H1 (cell line): ENCODE measurements around the gene PDGFA. TPM values are rescaled to one million over a fixed set of nuclear protein-coding genes. Genes with fewer than 3 reads are reported as not detected.

Experiments
- CTCF ChIA-PET: fragments of 300-600 bp; sonication (Branson Sonifier 250); formaldehyde crosslinking; loops from one replicate; lab custom pipeline; 2021; ENCODE audit not compliant: partially characterized antibody; lab: Charles Lee
- POLR2A ChIA-PET: fragments of 300-600 bp; sonication (Branson Sonifier 250); formaldehyde crosslinking; loops from one replicate; lab custom pipeline; 2021; ENCODE audit warnings: inconsistent platforms; ENCODE audit not compliant: partially characterized antibody; lab: Charles Lee
- DNase-seq, 2 experiments: peaks; one replicate each; pipeline versions ENCODE4 v3.0.0 to v3.0.0-alpha.2; 2010 to 2022; ENCODE audit warnings: low spot score in 2 of 2, low read depth in 1 of 2, mixed read lengths in 1 of 2
- FAIRE-seq: peaks from 2 replicates; lab custom pipeline; 2011; peaks lifted over from hg19 to GRCh38; lab: Jason Lieb, UNC
- H2AFZ ChIP-seq: 2 replicates; pipeline ENCODE4 v1.8.1; 2012; ENCODE audit warnings: low read length, inconsistent platforms
- H2AK5ac ChIP-seq: 2 replicates; pipeline ENCODE4 v1.6.1; 2013; ENCODE audit warnings: low read depth, low read length
- H2BK120ac ChIP-seq: replicated peaks from 2 replicates; pipeline ENCODE3; 2013; ENCODE audit warnings: low read depth, low read length, inconsistent platforms
- H2BK12ac ChIP-seq: 2 replicates; pipeline ENCODE4 v1.6.1; 2013; ENCODE audit warnings: low read depth, low read length
- H2BK15ac ChIP-seq: 2 replicates; pipeline ENCODE4 v1.6.1; 2013; ENCODE audit warnings: low read length
- H2BK20ac ChIP-seq: 2 replicates; pipeline ENCODE4 v1.6.1; 2013; ENCODE audit warnings: low read length
- H2BK5ac ChIP-seq: 2 replicates; pipeline ENCODE4 v1.6.1; 2013; ENCODE audit warnings: low read depth, low read length
- H3K14ac ChIP-seq: 2 replicates; pipeline ENCODE4 v1.6.1; 2013; ENCODE audit warnings: inconsistent platforms; ENCODE audit not compliant: insufficient read length
- H3K18ac ChIP-seq: 2 replicates; pipeline ENCODE4 v1.6.1; 2013; ENCODE audit warnings: low read length; ENCODE audit errors: extremely low read depth
- H3K23ac ChIP-seq: 2 replicates; pipeline ENCODE4 v1.6.1; 2013; ENCODE audit warnings: inconsistent platforms; ENCODE audit not compliant: insufficient read length
- H3K23me2 ChIP-seq: 2 replicates; pipeline ENCODE4 v1.6.1; 2013; ENCODE audit warnings: low read depth, low read length
- H3K27ac ChIP-seq: 2 replicates; pipeline ENCODE4 v1.6.1; 2011; ENCODE audit warnings: low read depth, low read length, inconsistent platforms
- H3K27me3 ChIP-seq, 4 experiments: replicated peaks in 1 of 4; 1 replicate in 1 of 4; 2 replicates in 3 of 4; pipeline versions ENCODE4 v1.6.1 to v1.8.1; 2011 to 2013; ENCODE audit warnings: low read length in 3 of 4, mild to moderate bottlenecking in 3 of 4, inconsistent platforms in 2 of 4, mixed read lengths in 2 of 4, moderate library complexity in 1 of 4; ENCODE audit not compliant: control insufficient read depth in 3 of 4, insufficient read depth in 3 of 4; ENCODE audit errors: extremely low read depth in 1 of 4
- H3K36me3 ChIP-seq, 4 experiments: 2 replicates each; pipeline versions ENCODE4 v1.6.1 to v1.8.1; 2011 to 2013; ENCODE audit warnings: mild to moderate bottlenecking in 4 of 4, low read length in 3 of 4, moderate library complexity in 2 of 4, control low read depth in 1 of 4, inconsistent platforms in 1 of 4; ENCODE audit not compliant: insufficient read depth in 4 of 4, control insufficient read depth in 2 of 4
- H3K4ac ChIP-seq: replicated peaks from 2 replicates; pipeline ENCODE3; 2013; ENCODE audit warnings: low read length, low read depth, mixed read lengths, inconsistent platforms; ENCODE audit not compliant: insufficient read length
- H3K4me1 ChIP-seq, 4 experiments: replicated peaks in 1 of 4; 1 replicate in 1 of 4; 2 replicates in 3 of 4; pipeline versions ENCODE4 v1.6.1 to v1.8.1; 2011 to 2013; ENCODE audit warnings: low read length in 3 of 4, inconsistent platforms in 2 of 4, mixed read lengths in 1 of 4; ENCODE audit not compliant: insufficient read depth in 4 of 4, control insufficient read depth in 3 of 4
- H3K4me2 ChIP-seq, 2 experiments: 2 replicates each; pipeline versions ENCODE4 v1.6.1 to v1.8.1; 2011 to 2013; ENCODE audit warnings: low read depth in 2 of 2, low read length in 2 of 2, control low read depth in 1 of 2, inconsistent platforms in 1 of 2, mild to moderate bottlenecking in 1 of 2; ENCODE audit not compliant: insufficient read depth in 1 of 2
- H3K4me3 ChIP-seq, 4 experiments: fragments of 200-600, 300-600 bp in 1 of 4; sonication (generic), shearing (Covaris generic), sonication (Bioruptor Twin) in 1 of 4; 2 replicates each; pipeline versions ENCODE4 v1.5.1 to v1.8.1; 2011 to 2016; ENCODE audit warnings: low read length in 4 of 4, low read depth in 3 of 4, control low read depth in 2 of 4, inconsistent platforms in 2 of 4, mild to moderate bottlenecking in 2 of 4, mixed read lengths in 1 of 4, moderate library complexity in 1 of 4; ENCODE audit not compliant: insufficient read depth in 2 of 4; ENCODE audit errors: extremely low read depth in 1 of 4
- H3K56ac ChIP-seq: replicated peaks from 2 replicates; pipeline ENCODE3; 2013; ENCODE audit warnings: low read depth, mild to moderate bottlenecking, mixed read lengths, low read length, inconsistent platforms; ENCODE audit not compliant: insufficient read length
- H3K79me1 ChIP-seq: 2 replicates; pipeline ENCODE4 v1.6.1; 2013; ENCODE audit warnings: low read depth, low read length, control low read depth
- H3K79me2 ChIP-seq, 2 experiments: 2 replicates each; pipeline versions ENCODE4 v1.6.1 to v1.8.1; 2012 to 2013; ENCODE audit warnings: low read length in 2 of 2, mild to moderate bottlenecking in 2 of 2, inconsistent platforms in 1 of 2; ENCODE audit not compliant: insufficient read depth in 2 of 2, control insufficient read depth in 1 of 2
- H3K9ac ChIP-seq, 4 experiments: replicated peaks in 1 of 4; 1 replicate in 1 of 4; 2 replicates in 3 of 4; pipeline versions ENCODE4 v1.6.1 to v1.8.1; 2011 to 2013; ENCODE audit warnings: low read depth in 3 of 4, low read length in 3 of 4, control low read depth in 2 of 4, mild to moderate bottlenecking in 2 of 4, moderate library complexity in 2 of 4, inconsistent platforms in 1 of 4; ENCODE audit errors: extremely low read depth in 1 of 4
- H3K9me3 ChIP-seq, 2 experiments: 2 replicates each; pipeline versions ENCODE4 v1.6.1 to v1.8.1; 2012 to 2013; ENCODE audit warnings: mild to moderate bottlenecking in 2 of 2, moderate library complexity in 2 of 2, control low read depth in 1 of 2, inconsistent platforms in 1 of 2, low read depth in 1 of 2, low read length in 1 of 2, mixed read lengths in 1 of 2; ENCODE audit not compliant: insufficient read depth in 2 of 2
- H4K20me1 ChIP-seq, 2 experiments: replicated peaks in 1 of 2; 2 replicates each; pipeline versions ENCODE3 to v1.8.1; 2011 to 2013; ENCODE audit warnings: inconsistent platforms in 2 of 2, low read length in 2 of 2, mild to moderate bottlenecking in 1 of 2; ENCODE audit not compliant: insufficient read depth in 2 of 2, control insufficient read depth in 1 of 2
- H4K5ac ChIP-seq: 2 replicates; pipeline ENCODE4 v1.6.1; 2013; ENCODE audit warnings: low read length, low read depth, mixed read lengths, inconsistent platforms; ENCODE audit not compliant: insufficient read length
- H4K8ac ChIP-seq: 2 replicates; pipeline ENCODE4 v1.8.0; 2013; ENCODE audit warnings: mild to moderate bottlenecking, moderate library complexity, low read length, inconsistent platforms; ENCODE audit not compliant: insufficient read depth; ENCODE audit errors: extremely low read depth
- H4K91ac ChIP-seq: replicated peaks from 2 replicates; pipeline ENCODE3; 2013; ENCODE audit warnings: low read length, mixed read lengths, inconsistent platforms; ENCODE audit not compliant: insufficient read length
- BACH1 ChIP-seq: IDR thresholded peaks from 2 replicates; pipeline ENCODE4 v1.6.1; 2012; ENCODE audit warnings: low read length, improper control_type of control experiment
- BCL11A ChIP-seq, 2 experiments: IDR thresholded peaks; one replicate each; pipeline ENCODE4 v1.6.1; 2011; ENCODE audit warnings: low read depth in 2 of 2, low read length in 2 of 2, mild to moderate bottlenecking in 2 of 2
- CBX5 ChIP-seq: fragments of 300-800, 300-1000 bp; sonication (generic); IDR thresholded peaks from 2 replicates; pipeline ENCODE4 v1.7.1; 2016; ENCODE audit warnings: antibody characterized with exemption, low read length, low read depth
- CHD1 ChIP-seq: IDR thresholded peaks from 2 replicates; pipeline ENCODE4 v1.6.1; 2012; ENCODE audit warnings: low read depth, low read length, improper control_type of control experiment
- CHD2 ChIP-seq: IDR thresholded peaks from 2 replicates; pipeline ENCODE4 v1.6.1; 2012; ENCODE audit warnings: low read length, improper control_type of control experiment
- CREB1 ChIP-seq: IDR thresholded peaks from 2 replicates; pipeline ENCODE4 v1.6.1; 2012; ENCODE audit warnings: inconsistent platforms
- CTBP2 ChIP-seq: IDR thresholded peaks from 2 replicates; pipeline ENCODE4 v1.7.0; 2011; ENCODE audit warnings: borderline replicate concordance, mild to moderate bottlenecking, moderate library complexity, mixed read lengths, low read length; ENCODE audit not compliant: insufficient read depth, insufficient read length
- EZH2 ChIP-seq: fragments of 200-600 bp; sonication (generic); IDR thresholded peaks from 2 replicates; pipeline ENCODE4 v1.7.1; 2012; ENCODE audit warnings: low read depth, mild to moderate bottlenecking, moderate library complexity, low read length, inconsistent platforms; ENCODE audit not compliant: severe bottlenecking
- HDAC6 ChIP-seq: IDR thresholded peaks from one replicate; pipeline ENCODE4 v1.7.1; 2012; ENCODE audit warnings: low read depth, mild to moderate bottlenecking, inconsistent platforms, low read length, moderate library complexity
- MAX ChIP-seq: IDR thresholded peaks from 2 replicates; pipeline ENCODE4 v1.6.1; 2012; ENCODE audit warnings: inconsistent platforms
- POLR2A ChIP-seq, 2 experiments: IDR thresholded peaks; 1 replicate in 1 of 2; 2 replicates in 1 of 2; pipeline ENCODE4 v1.6.1; 2011; ENCODE audit warnings: low read depth in 2 of 2, low read length in 2 of 2, mild to moderate bottlenecking in 2 of 2; ENCODE audit errors: control extremely low read depth in 1 of 2
- POLR2AphosphoS5 ChIP-seq: IDR thresholded peaks from 2 replicates; pipeline ENCODE4 v1.6.1; 2011; ENCODE audit warnings: low read depth, low read length
- RNF2 ChIP-seq: fragments of 200-900, 300-1000 bp; sonication (generic); IDR thresholded peaks from 2 replicates; pipeline ENCODE4 v1.7.1; 2016; ENCODE audit warnings: borderline replicate concordance, low read depth, mild to moderate bottlenecking, antibody characterized with exemption, low read length; ENCODE audit not compliant: poor library complexity, severe bottlenecking; ENCODE audit errors: missing control alignments
- SIX5 ChIP-seq: IDR thresholded peaks from 2 replicates; pipeline ENCODE4 v1.6.1; 2011; ENCODE audit warnings: mild to moderate bottlenecking, low read depth, low read length
- SP4 ChIP-seq: IDR thresholded peaks from 2 replicates; pipeline ENCODE4 v1.6.1; 2012; ENCODE audit warnings: low read length, inconsistent platforms
- TEAD4 ChIP-seq: IDR thresholded peaks from 2 replicates; pipeline ENCODE4 v1.6.1; 2012; ENCODE audit warnings: low read depth, low read length, inconsistent platforms, mixed read lengths
- WGBS, 2 experiments: shearing (Covaris generic) in 1 of 2; methylation state at CpG; one replicate each; pipeline versions ENCODE4 v1.1.6 to v1.1.7; 2013 to 2015; ENCODE audit warnings: low lambda C conversion rate in 2 of 2, mixed read lengths in 2 of 2, inconsistent platforms in 1 of 2, low coverage in 1 of 2, missing lambda C conversion rate in 1 of 2; ENCODE audit not compliant: insufficient replicate concordance in 2 of 2, insufficient coverage in 1 of 2, insufficient read length in 1 of 2; ENCODE audit errors: extremely low coverage in 1 of 2, missing lambda C conversion rate in 1 of 2; 5-methylcytosine and 5-hydroxymethylcytosine counted together
- polyA plus RNA-seq, 7 experiments: library from polyadenylated mRNA; depleted of rRNA in 3 of 7; stranded (reverse) in 5 of 7; unstranded in 2 of 7; fragments of >200 nt in 5 of 7; fragments of 200-250 nt in 2 of 7; gene quantifications; 1 replicate in 5 of 7; 2 replicates in 1 of 7; 4 replicates in 1 of 7; pipeline versions ENCODE4 v1.2.1 to v1.2.3, GENCODE V29; 2011 to 2013; ENCODE audit warnings: missing spikeins in 2 of 7, mixed read lengths in 2 of 7
- total RNA-seq: library from RNA; stranded (reverse); fragmentation: NEBNext Ultra II Directional; extraction: Animal tissue kit (Norgen Biotek cat#: 25700); gene quantifications from 2 replicates; pipeline ENCODE4 v1.2.1, GENCODE V29; 2021

The PDGFA gene
- total and polyA plus RNA-seq, 2 of the 8 experiments (the other 6 are each of a cell fraction or from before 2014, with no cell fraction given): 21.1 to 43.0 TPM

DNA sequence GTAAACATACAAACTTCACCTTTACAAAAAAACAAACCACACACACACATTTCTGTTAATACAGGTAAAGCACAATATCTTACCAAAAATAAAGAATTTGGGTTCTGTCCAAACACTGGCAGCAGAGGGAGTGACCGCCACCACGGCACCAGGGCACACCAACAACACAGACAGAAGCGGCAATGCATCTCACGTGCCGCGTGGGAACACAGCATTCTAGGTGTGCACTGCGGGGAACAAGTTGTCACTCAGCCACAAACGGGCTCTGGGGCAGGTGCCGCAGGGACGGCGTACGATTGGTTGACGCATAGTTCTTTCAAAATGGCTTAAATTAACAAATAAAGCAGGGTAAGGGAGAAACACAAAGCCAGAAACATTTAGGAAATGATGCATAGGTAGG lies 22.3 kb downstream of the PDGFA start:
- Histone ChIP-seq H3K36me3 (peaks cover 4 to 51% (median 19%) of the 10 kb centered on the region in 4 experiments; a peak in 6 of 8 replicates), H3K9ac (no peak overlapping the region), H3K9me3 (no peaks in the 10 kb centered on the region), H2BK15ac (no peak overlapping the region), H2AK5ac (no peak overlapping the region), H4K5ac (no peak overlapping the region), H4K8ac (no peak overlapping the region), H3K23me2 (no peaks in the 10 kb centered on the region), H3K79me1 (peaks cover 3% of the 10 kb centered on the region; the same call in 1 of the 2 replicates), H3K14ac (no peak overlapping the region), H3K4me2 (no peak overlapping the region), H3K4me1 (peaks cover 0 to 5% (median 0%) of the 10 kb centered on the region in 4 experiments; a peak in 1 of 7 replicates), H3K27me3 (no peaks in the 10 kb centered on the region), H2BK12ac (no peak overlapping the region), H2BK120ac (no peak overlapping the region), H4K20me1 (peaks cover 0 to 1% of the 10 kb centered on the region in 2 experiments), H2AFZ (no peak overlapping the region), H4K91ac (no peak overlapping the region), H3K18ac (no peak overlapping the region), H3K79me2 (no peaks in the 10 kb centered on the region), H2BK5ac (no peak overlapping the region), H2BK20ac (no peak overlapping the region), H3K4ac (no peak overlapping the region), H3K56ac (no peak overlapping the region), H3K23ac (no peak overlapping the region), H3K4me3 (no peak overlapping the region), H3K27ac (no peak overlapping the region)
- CTCF ChIA-PET: no interaction called here
- 98% methylated on average over 13 of the region's 13 CpGs; no CpG with 5 or more reads in 1 of the 2 experiments for WGBS, 2 experiments
- FAIRE-seq (no peak), DNase-seq (no peak)
- POLR2A ChIA-PET: no interaction called here
- TF ChIP-seq RNF2: no peak
- no peak for TF ChIP-seq POLR2A (IDR thresholded peaks at IDR 0.05; ENCODE audit: control extremely low read depth in 1 of 2, low read depth in 2 of 2, low read length in 2 of 2)
- TF ChIP-seq CREB1: no peak
- no peak for TF ChIP-seq HDAC6
- no peak for TF ChIP-seq SIX5
- no peak for TF ChIP-seq CTBP2
- no peak for TF ChIP-seq TEAD4
- no peak for TF ChIP-seq CBX5
- no peak for TF ChIP-seq CHD2
- no peak for TF ChIP-seq SP4
- no peak for TF ChIP-seq CHD1
- TF ChIP-seq BACH1: no peak
- TF ChIP-seq MAX: no peak
- no peak for TF ChIP-seq EZH2
- no peak for TF ChIP-seq BCL11A (IDR thresholded peaks at IDR 0.05; ENCODE audit: low read depth in 2 of 2, low read length in 2 of 2)
- TF ChIP-seq POLR2AphosphoS5: no peak; the same call in 1 of the 2 replicates
